Skeletal muscle tissue (tissue), 4 donors: Measurements from ENCODE around the gene ITPK1. TPM values are rescaled to one million over a fixed set of nuclear protein-coding genes. Genes with fewer than 3 reads are reported as not detected.

Experiments used
- H3K27ac ChIP-seq: one replicate; pipeline ENCODE4 v1.7.0; 2013; ENCODE audit warnings: mild to moderate bottlenecking, low read depth, low read length, inconsistent platforms
- H3K27me3 ChIP-seq, 3 donors: one replicate each; pipeline ENCODE4 v1.7.0; 2013; ENCODE audit warnings: low read length in 3 of 3; ENCODE audit not compliant: control insufficient read depth in 3 of 3, insufficient read depth in 3 of 3
- H3K36me3 ChIP-seq, 3 donors: one replicate each; pipeline ENCODE4 v1.7.0; 2013; ENCODE audit warnings: low read length in 3 of 3; ENCODE audit not compliant: control insufficient read depth in 3 of 3, insufficient read depth in 3 of 3
- H3K4me1 ChIP-seq, 3 donors: one replicate each; pipeline ENCODE4 v1.7.0; 2013; ENCODE audit warnings: low read length in 3 of 3, mild to moderate bottlenecking in 3 of 3; ENCODE audit not compliant: control insufficient read depth in 3 of 3, insufficient read depth in 3 of 3
- H3K4me3 ChIP-seq, 3 donors: one replicate each; pipeline ENCODE4 v1.7.0; 2013; ENCODE audit warnings: low read length in 3 of 3
- H3K9ac ChIP-seq, 3 donors: one replicate each; pipeline ENCODE4 v1.7.0; 2013; ENCODE audit warnings: low read length in 3 of 3, mild to moderate bottlenecking in 3 of 3, moderate library complexity in 2 of 3, low read depth in 1 of 3
- H3K9me3 ChIP-seq, 3 donors: one replicate each; pipeline ENCODE4 v1.7.0; 2013; ENCODE audit warnings: low read length in 3 of 3; ENCODE audit not compliant: control insufficient read depth in 3 of 3
- total RNA-seq: library from RNA; depleted of rRNA; stranded (reverse); fragments of >200 nt; gene quantifications from one replicate; pipeline ENCODE4 v1.2.3, GENCODE V29; 2014
- donor health status: Osteomylitis.

ITPK1 gene
- total RNA-seq, 1 donor from 2014 or later, result 4.7 TPM

- peaks cover 21 to 50% (median 28%) of the 10 kb centered on the region in 3 donors for H3K4me1 ChIP-seq
- no peaks in the 10 kb centered on the region for H3K27me3 ChIP-seq
- no peak overlapping the region for H3K9ac ChIP-seq
- H3K27ac ChIP-seq, result no peak overlapping the region
- no peak overlapping the region for H3K4me3 ChIP-seq
- no peaks in the 10 kb centered on the region for H3K36me3 ChIP-seq
- H3K9me3 ChIP-seq, result no peaks in the 10 kb centered on the region
These were observed 66.9 kb downstream of the ITPK1 start for GRCh38 chr14:93048843-93049242.

GRCh38 chr14:93047661-93048060, 68.1 kb downstream of the ITPK1 start:
- no peak overlapping the region for H3K4me3 ChIP-seq
- no peaks in the 10 kb centered on the region for H3K27me3 ChIP-seq
- no peaks in the 10 kb centered on the region for H3K36me3 ChIP-seq
- no peak overlapping the region for H3K9ac ChIP-seq
- peaks cover 30 to 57% (median 34%) of the 10 kb centered on the region in 3 donors for H3K4me1 ChIP-seq
- no peak overlapping the region for H3K27ac ChIP-seq
- H3K9me3 ChIP-seq, result no peaks in the 10 kb centered on the region

- H3K36me3 ChIP-seq, result no peaks in the 10 kb centered on the region
- H3K4me3 ChIP-seq, result no peak overlapping the region
- no peaks in the 10 kb centered on the region for H3K9me3 ChIP-seq
- peaks cover 32 to 57% (median 34%) of the 10 kb centered on the region in 3 donors for H3K4me1 ChIP-seq
- H3K27me3 ChIP-seq, result no peaks in the 10 kb centered on the region
- no peak overlapping the region for H3K9ac ChIP-seq
- H3K27ac ChIP-seq, result no peak overlapping the region
These were observed 68.6 kb downstream of the ITPK1 start for GRCh38 chr14:93047157-93047556.

GRCh38 chr14:93046705-93047050, 69.0 kb downstream of the ITPK1 start:
- Histone ChIP-seq H3K9ac (no peak overlapping the region), H3K27me3 (no peaks in the 10 kb centered on the region), H3K27ac (no peak overlapping the region), H3K9me3 (no peaks in the 10 kb centered on the region), H3K4me3 (no peak overlapping the region), H3K4me1 (peaks cover 33 to 58% (median 34%) of the 10 kb centered on the region in 3 donors), H3K36me3 (no peaks in the 10 kb centered on the region)

GRCh38 chr14:93045965-93046704, 69.6 kb downstream of the ITPK1 start:
- Histone ChIP-seq H3K4me3 (no peak overlapping the region), H3K4me1 (peaks cover 36 to 62% (median 37%) of the 10 kb centered on the region in 3 donors), H3K27me3 (no peaks in the 10 kb centered on the region), H3K9me3 (no peaks in the 10 kb centered on the region), H3K9ac (no peak overlapping the region), H3K36me3 (no peaks in the 10 kb centered on the region), H3K27ac (no peak overlapping the region)

- peaks cover 41 to 62% (median 41%) of the 10 kb centered on the region in 3 donors for H3K4me1 ChIP-seq
These were observed 70.5 kb downstream of the ITPK1 start for GRCh38 chr14:93045211-93045674.

GRCh38 chr14:93044556-93044955, 71.2 kb downstream of the ITPK1 start:
- no peak overlapping the region for H3K4me3 ChIP-seq
- H3K36me3 ChIP-seq, result no peaks in the 10 kb centered on the region
- H3K9me3 ChIP-seq, result no peaks in the 10 kb centered on the region
- peaks cover 39 to 60% (median 40%) of the 10 kb centered on the region in 3 donors for H3K4me1 ChIP-seq
- H3K27ac ChIP-seq, result no peak overlapping the region
- H3K27me3 ChIP-seq, result no peaks in the 10 kb centered on the region
- no peak overlapping the region for H3K9ac ChIP-seq

More at GRCh38 chr14:93045211-93045674, 70.5 kb downstream of the ITPK1 start:
- no peaks in the 10 kb centered on the region for H3K36me3 ChIP-seq
- no peaks in the 10 kb centered on the region for H3K9me3 ChIP-seq
- no peak overlapping the region for H3K9ac ChIP-seq
- H3K27ac ChIP-seq, result no peak overlapping the region
- H3K4me3 ChIP-seq, result no peak overlapping the region
- no peaks in the 10 kb centered on the region for H3K27me3 ChIP-seq

GRCh38 chr14:93044121-93044520, 71.6 kb downstream of the ITPK1 start:
- H3K9ac ChIP-seq, result no peak overlapping the region

GRCh38 chr14:93042968-93043940, 72.5 kb downstream of the ITPK1 start:
- H3K27me3 ChIP-seq, result no peaks in the 10 kb centered on the region
- H3K9ac ChIP-seq, result peak overlapping the region in 1 of 3 donors; percentile 33
- H3K9me3 ChIP-seq, result no peaks in the 10 kb centered on the region
- H3K27ac ChIP-seq, result no peak overlapping the region
- H3K4me1 ChIP-seq, result peaks cover 33 to 53% (median 35%) of the 10 kb centered on the region in 3 donors
- H3K4me3 ChIP-seq, result no peak overlapping the region
- H3K36me3 ChIP-seq, result no peaks in the 10 kb centered on the region

More at GRCh38 chr14:93044121-93044520, 71.6 kb downstream of the ITPK1 start:
- Histone ChIP-seq H3K4me3 (no peak overlapping the region), H3K4me1 (peaks cover 35 to 58% (median 36%) of the 10 kb centered on the region in 3 donors), H3K27ac (no peak overlapping the region), H3K27me3 (no peaks in the 10 kb centered on the region), H3K9me3 (no peaks in the 10 kb centered on the region), H3K36me3 (no peaks in the 10 kb centered on the region)
